ENCODE data around the gene OGDH.
"Not testable (repeated sequence)": the region's sequence is repeated elsewhere in the genome, so short reads cannot be mapped to it uniquely, and the experiment has no call there.

The OGDH gene

DNA sequence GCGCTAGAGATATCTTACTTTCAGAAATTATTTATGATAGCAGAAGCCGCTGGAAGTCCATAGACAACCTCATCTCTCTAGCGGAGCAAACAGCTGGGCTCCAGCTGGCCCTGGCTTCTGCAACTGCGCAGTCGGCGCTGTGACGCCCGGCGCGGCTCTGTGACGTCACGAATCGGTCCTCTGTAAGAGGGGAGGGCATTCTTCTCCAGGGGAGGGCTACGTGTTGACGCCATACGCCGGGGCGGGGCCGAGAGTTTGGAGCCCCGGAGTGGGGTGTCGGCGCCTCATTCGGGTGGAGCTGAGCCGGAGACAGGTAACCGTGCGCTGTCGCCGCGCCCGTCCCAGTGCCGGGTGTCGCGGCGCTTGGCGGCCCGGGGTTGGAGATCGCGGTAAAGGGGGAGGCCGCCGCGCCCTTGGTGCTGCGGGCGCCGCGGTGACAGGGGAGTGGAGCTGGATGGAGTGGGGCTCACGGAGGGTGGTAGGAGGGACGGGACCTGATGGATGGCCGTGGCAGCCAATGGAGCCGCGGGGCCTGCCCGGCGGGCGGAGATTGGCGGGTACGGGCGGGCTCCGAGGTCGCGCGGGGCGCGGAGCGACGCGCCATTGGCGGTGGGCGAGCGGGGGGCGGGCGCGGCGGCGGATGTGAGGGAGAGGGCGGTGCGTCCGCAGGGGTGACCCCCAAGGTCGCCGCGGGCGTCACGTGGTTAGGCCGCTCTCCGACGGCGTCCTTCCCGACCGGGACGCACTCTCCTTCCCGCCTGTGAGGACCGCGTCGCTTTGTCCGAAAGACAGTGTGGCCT lies at the start of gene OGDH:
OGDH (plus strand) TSS at position 287 of the 800 bp plus-strand sequence. CDS start 17,717 bp downstream, outside the sequence.
- peak; percentile 96 for DNase-seq

DNA sequence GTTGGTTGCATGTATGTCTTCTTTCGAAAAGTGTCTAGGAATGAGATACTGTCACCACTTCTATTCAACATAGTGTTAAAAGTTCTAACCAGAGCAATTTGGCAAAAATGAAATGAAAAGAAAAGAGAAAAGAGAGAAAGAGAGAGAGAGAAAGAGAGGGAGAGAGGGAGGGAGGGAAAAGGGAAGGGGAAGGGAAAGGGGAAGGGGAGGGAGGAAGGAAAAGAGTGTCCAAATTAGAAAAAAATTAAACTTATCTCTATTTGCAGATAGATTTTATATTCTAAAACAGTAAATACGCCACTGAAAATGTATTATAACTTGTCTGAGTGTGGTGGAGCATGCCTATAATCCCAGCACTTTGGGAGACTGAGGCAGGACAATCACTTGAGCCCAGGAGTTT lies 48.9 kb upstream of the OGDH start:
- DNase-seq, result no peak

- no peak for DNase-seq
Measured at GRCh38 chr7:44559485-44559884, 46.9 kb upstream of the OGDH start.

DNA sequence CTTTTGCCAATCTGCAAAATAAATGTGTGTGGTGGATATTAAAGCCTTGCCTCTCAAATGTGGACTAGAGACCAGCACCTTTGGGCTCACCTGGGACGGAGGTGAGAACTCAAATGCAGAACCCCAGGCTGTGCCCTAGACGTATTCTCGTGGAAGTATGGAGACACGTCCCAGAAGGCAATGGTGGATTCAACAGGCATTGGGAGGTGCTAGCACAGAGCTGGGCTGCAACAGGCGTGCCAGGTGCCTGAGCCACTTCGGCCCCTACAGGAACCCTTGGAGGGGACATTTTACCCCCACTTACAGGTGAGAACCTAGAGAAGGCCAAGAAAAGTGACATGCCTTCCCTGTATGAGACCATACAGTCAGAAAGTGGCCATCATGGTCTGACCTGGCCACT lies 44.9 kb upstream of the OGDH start:
- DNase-seq, result no peak

DNA sequence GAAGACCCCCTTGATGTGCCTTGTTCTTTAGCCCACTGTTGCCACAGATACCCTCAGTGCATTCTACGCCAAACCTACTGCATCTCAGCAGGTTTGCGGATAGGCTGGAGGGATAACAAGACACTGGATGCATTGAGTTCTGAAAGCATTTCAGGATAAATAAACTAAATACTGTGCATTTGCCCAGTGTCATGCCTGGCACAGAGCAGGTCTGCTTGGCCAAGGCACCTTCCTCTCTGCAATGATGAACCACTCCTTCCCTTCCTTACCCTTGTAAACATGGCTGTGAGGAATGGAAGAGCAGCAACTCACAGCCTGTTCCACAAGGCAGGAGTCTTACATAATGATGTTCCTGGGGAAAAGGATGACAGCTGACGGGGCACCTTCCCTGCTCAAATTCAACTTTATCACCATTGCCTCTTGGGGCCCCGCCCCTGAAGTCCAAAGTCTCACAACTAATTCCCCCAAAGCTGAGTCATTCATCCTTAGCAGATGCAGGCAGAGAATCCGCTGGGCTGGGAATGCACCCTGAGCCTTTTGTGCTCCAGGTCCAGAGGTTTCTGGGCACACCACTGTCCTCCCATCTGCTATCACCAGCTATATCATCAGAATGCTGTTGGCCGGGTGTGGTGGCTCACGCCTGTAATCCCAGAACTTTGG lies 44.3 kb upstream of the OGDH start:
- no peak for DNase-seq

DNA sequence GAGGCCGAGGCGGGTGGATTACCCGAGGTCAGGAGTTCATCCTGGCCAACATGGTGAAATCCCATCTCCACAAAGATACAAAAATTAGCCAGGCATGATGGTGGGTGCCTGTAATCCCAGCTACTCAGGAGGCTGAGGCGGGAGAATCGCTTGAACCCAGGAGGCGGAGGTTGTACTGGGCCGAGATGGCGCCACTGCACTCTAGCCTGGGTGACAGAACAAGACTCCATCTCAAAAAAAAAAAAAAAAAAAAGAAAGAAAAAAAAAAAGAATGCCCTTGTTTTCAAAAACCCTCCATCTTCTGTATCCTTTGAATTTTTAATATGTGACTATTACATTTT lies 43.8 kb upstream of the OGDH start:
- DNase-seq, result not testable (repeated sequence)

DNA sequence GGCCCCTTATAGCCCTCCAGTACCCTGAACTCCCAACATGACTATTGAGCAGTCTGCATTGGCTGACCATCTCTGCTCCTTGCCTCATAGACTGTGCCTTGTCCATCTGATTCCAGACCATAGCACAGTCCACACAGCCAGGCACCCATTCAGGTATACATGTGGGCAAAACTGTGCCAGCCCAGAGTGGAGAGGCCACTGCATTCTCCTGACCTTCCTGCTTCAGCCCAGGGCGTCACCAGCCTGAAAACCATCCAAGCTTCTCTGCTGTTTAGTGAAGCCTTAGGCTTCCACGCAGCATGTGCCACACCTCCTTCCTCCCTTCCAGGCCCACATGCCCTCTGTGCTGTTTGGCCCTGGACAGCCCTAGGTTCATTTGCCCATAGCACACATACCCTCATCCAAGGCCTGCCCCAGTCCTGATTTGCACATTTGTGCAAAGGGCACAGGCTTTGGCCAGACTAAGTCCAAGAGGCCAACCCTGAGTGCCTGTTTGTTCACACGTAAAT lies 43.2 kb upstream of the OGDH start:
- DNase-seq, result no peak

DNA sequence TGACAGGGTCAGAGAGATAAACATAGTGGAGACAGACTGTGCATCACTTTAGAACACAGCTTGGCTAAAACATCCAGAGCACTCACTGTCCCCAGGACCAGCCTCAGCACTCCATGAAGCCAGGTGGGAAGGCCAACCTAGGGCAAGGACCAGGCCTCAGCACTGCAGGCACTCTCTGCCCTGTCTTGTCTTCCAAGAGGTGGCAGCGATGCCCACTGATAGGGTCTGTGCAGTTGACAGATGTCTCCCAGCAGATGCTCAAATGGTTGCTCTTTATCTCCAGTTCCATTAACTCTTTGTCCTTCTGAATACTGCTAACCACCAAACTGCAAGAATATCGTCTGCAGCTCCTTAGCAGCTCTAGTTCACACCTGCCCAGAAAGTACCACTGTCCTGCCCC lies 41.8 kb upstream of the OGDH start:
- DNase-seq, result no peak

DNA sequence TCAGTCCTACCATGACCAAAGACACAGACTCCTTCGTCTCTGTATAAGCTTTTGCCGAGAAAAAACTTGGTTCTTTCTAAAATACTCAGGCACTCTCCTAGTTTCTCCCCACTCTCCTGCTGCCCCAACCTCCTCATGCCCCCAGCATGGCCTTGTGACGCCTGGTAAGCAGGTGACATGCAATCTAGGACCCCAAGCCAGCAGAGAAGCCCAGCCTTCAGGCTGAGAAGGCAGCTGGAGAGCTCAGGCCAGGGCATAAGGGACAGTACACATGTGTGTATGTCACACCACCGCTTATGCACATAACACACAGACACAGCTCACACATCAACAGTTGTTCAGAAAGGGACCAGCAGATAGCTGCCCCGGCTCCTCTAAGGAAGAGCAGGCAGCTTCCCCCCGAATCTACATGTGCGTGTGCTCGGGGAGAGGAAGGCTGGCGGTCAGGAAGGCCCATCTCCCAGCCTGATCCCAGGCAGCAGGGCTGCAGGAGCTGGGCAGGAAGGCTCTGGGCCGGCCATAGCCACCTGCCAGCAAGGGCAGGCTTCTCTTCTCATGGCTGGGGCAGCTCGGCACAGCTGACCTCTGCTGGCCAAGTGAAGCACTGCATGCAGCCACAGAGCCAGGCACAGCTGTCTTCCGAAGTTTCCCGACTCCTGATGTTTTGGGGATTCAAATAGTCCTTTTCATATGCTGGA lies 41.2 kb upstream of the OGDH start:
- peak; percentile 12 for DNase-seq

GRCh38 chr7:44565795-44566559 lies 40.5 kb upstream of the OGDH start:
- no peak for DNase-seq

DNA sequence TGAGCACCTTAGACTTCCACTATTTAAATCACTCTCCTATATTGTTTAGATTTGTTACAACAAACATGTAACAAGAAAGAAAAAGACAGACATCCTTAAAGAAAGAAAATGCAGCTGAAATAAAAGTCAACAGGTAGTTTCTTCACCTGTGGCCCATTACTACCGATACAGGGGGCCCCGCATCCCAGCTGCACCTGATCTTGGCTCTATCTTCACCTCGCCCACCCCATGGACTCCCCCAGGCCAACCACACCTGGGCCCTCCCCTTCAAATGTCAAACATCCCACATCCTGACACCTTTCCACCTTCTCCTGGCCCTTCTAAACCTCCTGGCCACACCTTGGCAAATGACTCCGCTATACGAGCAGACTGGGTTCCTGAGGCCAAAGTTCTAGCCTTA lies 39.7 kb upstream of the OGDH start:
- no peak for DNase-seq

DNA sequence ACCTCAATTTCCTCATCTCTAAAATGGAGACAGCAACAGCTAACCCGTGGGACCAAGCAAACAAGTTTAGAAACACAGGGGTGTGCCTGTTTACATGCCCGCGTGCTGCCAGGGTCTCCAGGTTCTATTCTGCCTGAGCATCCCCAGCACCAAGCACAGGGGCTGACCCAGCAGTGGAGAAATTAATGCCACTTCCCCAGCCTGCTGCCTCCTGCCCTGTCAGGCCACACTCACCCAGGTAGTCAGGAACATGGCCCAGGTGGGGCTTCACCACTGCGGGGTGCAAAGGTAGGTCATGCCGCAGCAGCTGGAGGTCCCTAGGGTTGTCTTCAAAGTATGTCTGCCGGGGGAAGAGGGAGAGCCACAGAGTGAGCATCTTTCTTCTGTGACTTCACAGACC lies 38.5 kb upstream of the OGDH start:
- DNase-seq, result no peak

- DNase-seq, result no peak
Measured at GRCh38 chr7:44568771-44569560, 37.5 kb upstream of the OGDH start.

- DNase-seq, result no peak
Measured at GRCh38 chr7:44569959-44570358, 36.5 kb upstream of the OGDH start.

DNA sequence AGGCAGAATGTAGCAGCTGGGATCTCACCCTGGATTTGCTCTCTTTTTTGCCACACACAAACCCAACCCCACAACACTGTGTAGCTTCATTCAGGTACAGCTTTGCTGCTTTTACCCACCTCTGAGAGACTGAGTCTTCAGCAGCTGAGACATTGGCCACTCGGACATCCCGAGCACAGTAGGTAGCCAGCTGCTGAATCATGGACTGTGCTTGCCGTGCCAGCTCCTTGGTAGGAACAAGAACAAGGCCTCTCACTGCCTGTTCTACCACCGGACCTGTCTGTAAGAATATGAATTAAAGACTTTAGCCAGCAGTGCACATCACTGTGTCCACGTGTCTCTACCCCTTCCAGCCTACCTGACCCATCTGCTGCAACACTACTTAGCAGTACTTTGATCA lies 33.7 kb upstream of the OGDH start:
- DNase-seq, result no peak

GRCh38 chr7:44573464-44574286 lies 32.8 kb upstream of the OGDH start, which contains the start of gene DDX56:
Gene DDX56, minus strand, starts transcription at chr7:44573908. Its CDS starts 13 bp downstream, at chr7:44573895.
- peak; percentile 93 for DNase-seq

- DNase-seq, result no peak
Measured at GRCh38 chr7:44574287-44574872, 32.0 kb upstream of the OGDH start.

- no peak for DNase-seq
Measured at GRCh38 chr7:44575054-44575453, 31.4 kb upstream of the OGDH start.

- DNase-seq, result no peak
Measured at GRCh38 chr7:44576228-44576627, 30.2 kb upstream of the OGDH start.
